ENCODE measurements around the gene CNTNAP5.

Gene CNTNAP5

GRCh38 chr2:124080281-124081153 is 55.4 kb downstream of the CNTNAP5 start:
- no peak for DNase-seq (ENCODE audit: low read depth, low spot score)

GRCh38 chr2:124081154-124081716 is 56.1 kb downstream of the CNTNAP5 start:
- no peak overlapping the region for H3K4me3 ChIP-seq
- no peak for DNase-seq (ENCODE audit: low read depth, low spot score)
- no peaks in the 10 kb centered on the region for H3K36me3 ChIP-seq (ENCODE audit: insufficient read depth, low read length)
- no peak overlapping the region for H3K27ac ChIP-seq
- TF ChIP-seq EZH2 (IDR thresholded peaks at IDR 0.05), result no peak
- no peak for TF ChIP-seq FOXP2 (optimal IDR thresholded peaks at IDR 0.05; ENCODE audit: control extremely low read depth, extremely low read length, insufficient read depth)
- no peak for TF ChIP-seq POLR2AphosphoS5 (IDR thresholded peaks at IDR 0.05; ENCODE audit: borderline replicate concordance, low read depth, low read length)
- no peak overlapping the region for H3K9ac ChIP-seq (ENCODE audit: insufficient read length)
- no peaks in the 10 kb centered on the region for H3K9me3 ChIP-seq (ENCODE audit: low read depth, low read length)

More at GRCh38 chr2:124080281-124081153, 55.4 kb downstream of the CNTNAP5 start:
- Histone ChIP-seq H3K9me3 (ENCODE audit: low read depth, low read length) (no peaks in the 10 kb centered on the region), H3K27ac (no peak overlapping the region), H3K4me3 (no peak overlapping the region), H3K36me3 (ENCODE audit: insufficient read depth, low read length) (no peaks in the 10 kb centered on the region), H3K9ac (ENCODE audit: insufficient read length) (no peak overlapping the region)
- TF ChIP-seq EZH2 (IDR thresholded peaks at IDR 0.05) (no peak), FOXP2 (optimal IDR thresholded peaks at IDR 0.05; ENCODE audit: control extremely low read depth, extremely low read length, insufficient read depth) (no peak), POLR2AphosphoS5 (IDR thresholded peaks at IDR 0.05; ENCODE audit: borderline replicate concordance, low read depth, low read length) (no peak)

- Histone ChIP-seq H3K27ac (no peak overlapping the region), H3K9me3 (ENCODE audit: low read depth, low read length) (no peaks in the 10 kb centered on the region), H3K4me3 (no peak overlapping the region), H3K9ac (ENCODE audit: insufficient read length) (no peak overlapping the region), H3K36me3 (ENCODE audit: insufficient read depth, low read length) (no peaks in the 10 kb centered on the region)
- no peak for DNase-seq (ENCODE audit: low read depth, low spot score)
- TF ChIP-seq POLR2AphosphoS5 (IDR thresholded peaks at IDR 0.05; ENCODE audit: borderline replicate concordance, low read depth, low read length) (no peak), EZH2 (IDR thresholded peaks at IDR 0.05) (no peak), FOXP2 (optimal IDR thresholded peaks at IDR 0.05; ENCODE audit: control extremely low read depth, extremely low read length, insufficient read depth) (no peak)
Measured at GRCh38 chr2:124088616-124089015, 63.5 kb downstream of the CNTNAP5 start.

GRCh38 chr2:124091721-124092120 is 66.6 kb downstream of the CNTNAP5 start:
- Histone ChIP-seq H3K9ac (ENCODE audit: insufficient read length) (no peak overlapping the region), H3K9me3 (ENCODE audit: low read depth, low read length) (no peaks in the 10 kb centered on the region), H3K27ac (no peak overlapping the region), H3K36me3 (ENCODE audit: insufficient read depth, low read length) (no peaks in the 10 kb centered on the region), H3K4me3 (no peak overlapping the region)
- no peak for DNase-seq (ENCODE audit: low read depth, low spot score)
- TF ChIP-seq EZH2 (IDR thresholded peaks at IDR 0.05) (no peak), FOXP2 (optimal IDR thresholded peaks at IDR 0.05; ENCODE audit: control extremely low read depth, extremely low read length, insufficient read depth) (no peak)

- H3K9ac ChIP-seq (ENCODE audit: insufficient read length), result no peak overlapping the region
- no peaks in the 10 kb centered on the region for H3K36me3 ChIP-seq (ENCODE audit: insufficient read depth, low read length)
- H3K9me3 ChIP-seq (ENCODE audit: low read depth, low read length), result no peaks in the 10 kb centered on the region
- H3K4me3 ChIP-seq, result no peak overlapping the region
- no peak for DNase-seq (ENCODE audit: low read depth, low spot score)
- TF ChIP-seq FOXP2 (optimal IDR thresholded peaks at IDR 0.05; ENCODE audit: control extremely low read depth, extremely low read length, insufficient read depth) (no peak), EZH2 (IDR thresholded peaks at IDR 0.05) (no peak), POLR2AphosphoS5 (IDR thresholded peaks at IDR 0.05; ENCODE audit: borderline replicate concordance, low read depth, low read length) (no peak)
- no peak overlapping the region for H3K27ac ChIP-seq
Measured at GRCh38 chr2:124092651-124093050, 67.6 kb downstream of the CNTNAP5 start.

- no peak overlapping the region for H3K9ac ChIP-seq (ENCODE audit: insufficient read length)
- TF ChIP-seq EZH2 (IDR thresholded peaks at IDR 0.05), result no peak
- no peak for TF ChIP-seq POLR2AphosphoS5 (IDR thresholded peaks at IDR 0.05; ENCODE audit: borderline replicate concordance, low read depth, low read length)
- no peak for TF ChIP-seq FOXP2 (optimal IDR thresholded peaks at IDR 0.05; ENCODE audit: control extremely low read depth, extremely low read length, insufficient read depth)
Measured at GRCh38 chr2:124104914-124105313, 79.8 kb downstream of the CNTNAP5 start.

GRCh38 chr2:124112206-124112605 is 87.1 kb downstream of the CNTNAP5 start:
- no peak for DNase-seq (ENCODE audit: low read depth, low spot score)
- no peak for TF ChIP-seq POLR2AphosphoS5 (IDR thresholded peaks at IDR 0.05; ENCODE audit: borderline replicate concordance, low read depth, low read length)
- TF ChIP-seq FOXP2 (optimal IDR thresholded peaks at IDR 0.05; ENCODE audit: control extremely low read depth, extremely low read length, insufficient read depth), result no peak
- Histone ChIP-seq H3K27ac (no peak overlapping the region), H3K4me3 (no peak overlapping the region), H3K9me3 (ENCODE audit: low read depth, low read length) (no peaks in the 10 kb centered on the region), H3K9ac (ENCODE audit: insufficient read length) (no peak overlapping the region), H3K36me3 (ENCODE audit: insufficient read depth, low read length) (no peaks in the 10 kb centered on the region)

More at GRCh38 chr2:124104914-124105313, 79.8 kb downstream of the CNTNAP5 start:
- H3K27ac ChIP-seq, result no peak overlapping the region
- no peak for DNase-seq (ENCODE audit: low read depth, low spot score)
- no peaks in the 10 kb centered on the region for H3K36me3 ChIP-seq (ENCODE audit: insufficient read depth, low read length)
- no peak overlapping the region for H3K4me3 ChIP-seq
- H3K9me3 ChIP-seq (ENCODE audit: low read depth, low read length), result no peaks in the 10 kb centered on the region

- no peak overlapping the region for H3K9ac ChIP-seq (ENCODE audit: insufficient read length)
- DNase-seq (ENCODE audit: low read depth, low spot score), result no peak
- no peak overlapping the region for H3K27ac ChIP-seq
Measured at GRCh38 chr2:124112966-124113365, 87.9 kb downstream of the CNTNAP5 start.

More at GRCh38 chr2:124112966-124113365, 87.9 kb downstream of the CNTNAP5 start:
- Histone ChIP-seq H3K9me3 (ENCODE audit: low read depth, low read length) (no peaks in the 10 kb centered on the region), H3K36me3 (ENCODE audit: insufficient read depth, low read length) (no peaks in the 10 kb centered on the region), H3K4me3 (no peak overlapping the region)
- TF ChIP-seq EZH2 (IDR thresholded peaks at IDR 0.05) (no peak), FOXP2 (optimal IDR thresholded peaks at IDR 0.05; ENCODE audit: control extremely low read depth, extremely low read length, insufficient read depth) (no peak), POLR2AphosphoS5 (IDR thresholded peaks at IDR 0.05; ENCODE audit: borderline replicate concordance, low read depth, low read length) (no peak)
